Sigmoid colon (tissue), 3 donors: ENCODE measurements around the gene KAZN.

Experiments
- CTCF ChIP-seq, 4 experiments: fragments of 450-650 bp in 3 of 4; fragments of 200-600 bp in 1 of 4; IDR thresholded peaks; one replicate each; pipeline ENCODE4 v1.5.1; 2016 to 2019; ENCODE audit warnings: antibody characterized with exemption in 4 of 4, mild to moderate bottlenecking in 3 of 4, moderate library complexity in 2 of 4
- POLR2A ChIP-seq, 2 donors: fragments of 450-650 bp; IDR thresholded peaks; one replicate each; pipeline ENCODE4 v1.6.1; 2016; ENCODE audit warnings: antibody characterized with exemption in 2 of 2, mild to moderate bottlenecking in 2 of 2, moderate library complexity in 2 of 2

GRCh38 chr1:14685078-14685477 lies 86.6 kb downstream of the KAZN start:
- TF ChIP-seq CTCF (IDR thresholded peaks at IDR 0.05) (no peak), POLR2A (IDR thresholded peaks at IDR 0.05) (no peak)
